Adrenal gland (tissue), 5 donors: ENCODE data around the gene DMRT3.

Source experiments
- POLR2A ChIP-seq, 2 donors: fragments of 450-650 bp; IDR thresholded peaks; one replicate each; pipeline ENCODE4 v1.6.1; 2017; ENCODE audit warnings: antibody characterized with exemption in 2 of 2, mild to moderate bottlenecking in 2 of 2, moderate library complexity in 1 of 2
- TF ChIP-seq, protein P1 (sequence below), 6 experiments: fragments of 450-650 bp in 4 of 6; fragments of 200-600 bp in 2 of 6; sonication (generic) in 1 of 6; IDR thresholded peaks; 1 replicate in 5 of 6; 2 replicates in 1 of 6; pipeline versions ENCODE4 v1.5.1 to v1.8.0; 2016 to 2021; ENCODE audit warnings: antibody characterized with exemption in 6 of 6, mild to moderate bottlenecking in 2 of 6, moderate library complexity in 1 of 6
- donor health status: DM: no; HTN: no; CAD: no.

DNA sequence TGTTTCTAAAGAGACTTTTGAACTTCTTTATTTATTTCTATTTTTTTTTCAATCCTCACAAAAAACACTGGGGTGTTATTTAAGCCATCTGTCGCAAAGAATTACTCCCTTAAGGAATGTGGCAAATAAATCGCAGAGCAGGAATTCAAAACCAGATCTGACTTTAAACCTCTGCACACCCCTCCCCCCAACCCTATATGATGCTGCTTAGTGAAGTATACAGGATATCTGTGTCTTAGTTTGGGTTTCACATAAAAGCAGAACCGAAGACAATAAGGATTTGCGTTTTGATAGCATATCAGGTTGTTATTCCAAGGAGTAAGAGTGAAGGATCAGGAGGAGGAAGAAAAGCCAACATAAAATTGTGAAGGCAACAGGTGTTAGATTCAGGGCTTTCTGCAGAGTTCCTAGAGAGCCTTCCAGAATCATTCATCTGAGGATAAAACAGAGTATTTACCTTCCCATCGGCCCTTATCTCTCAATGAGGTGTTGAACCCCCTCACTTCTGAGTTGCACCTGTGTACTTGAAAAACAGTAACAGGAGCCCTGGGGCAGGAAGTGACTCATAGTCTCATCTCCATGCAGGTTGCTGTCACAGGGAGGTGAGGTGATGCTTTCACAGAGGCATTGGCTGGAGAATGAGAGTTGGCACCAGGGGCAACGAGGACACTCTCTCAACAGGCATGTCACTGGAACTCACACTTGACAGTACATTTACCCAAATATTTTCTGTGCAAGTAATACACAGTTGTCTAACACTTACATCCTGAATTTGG lies 33.5 kb upstream of the DMRT3 start:
- TF ChIP-seq, protein P1, sequence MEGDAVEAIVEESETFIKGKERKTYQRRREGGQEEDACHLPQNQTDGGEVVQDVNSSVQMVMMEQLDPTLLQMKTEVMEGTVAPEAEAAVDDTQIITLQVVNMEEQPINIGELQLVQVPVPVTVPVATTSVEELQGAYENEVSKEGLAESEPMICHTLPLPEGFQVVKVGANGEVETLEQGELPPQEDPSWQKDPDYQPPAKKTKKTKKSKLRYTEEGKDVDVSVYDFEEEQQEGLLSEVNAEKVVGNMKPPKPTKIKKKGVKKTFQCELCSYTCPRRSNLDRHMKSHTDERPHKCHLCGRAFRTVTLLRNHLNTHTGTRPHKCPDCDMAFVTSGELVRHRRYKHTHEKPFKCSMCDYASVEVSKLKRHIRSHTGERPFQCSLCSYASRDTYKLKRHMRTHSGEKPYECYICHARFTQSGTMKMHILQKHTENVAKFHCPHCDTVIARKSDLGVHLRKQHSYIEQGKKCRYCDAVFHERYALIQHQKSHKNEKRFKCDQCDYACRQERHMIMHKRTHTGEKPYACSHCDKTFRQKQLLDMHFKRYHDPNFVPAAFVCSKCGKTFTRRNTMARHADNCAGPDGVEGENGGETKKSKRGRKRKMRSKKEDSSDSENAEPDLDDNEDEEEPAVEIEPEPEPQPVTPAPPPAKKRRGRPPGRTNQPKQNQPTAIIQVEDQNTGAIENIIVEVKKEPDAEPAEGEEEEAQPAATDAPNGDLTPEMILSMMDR (IDR thresholded peaks at IDR 0.05), result no peak
- TF ChIP-seq POLR2A (IDR thresholded peaks at IDR 0.05), result no peak
